SU-DHL-6 (cell line): ENCODE measurements around the gene DMD.

ENCODE experiments used
- H2AFZ ChIP-seq: fragments of 200-600 bp; sonication (generic); 2 replicates; pipeline ENCODE4 v1.6.1; 2014; ENCODE audit warnings: low read depth, mild to moderate bottlenecking, moderate library complexity, mixed read lengths, antibody characterized with exemption, low read length; ENCODE audit not compliant: severe bottlenecking
- H3F3A ChIP-seq: fragments of 200-600 bp; shearing (Covaris generic); 2 replicates; pipeline ENCODE4 v1.6.0; 2016; ENCODE audit warnings: antibody characterized with exemption, mild to moderate bottlenecking; ENCODE audit not compliant: insufficient read depth
- H3K27ac ChIP-seq: fragments of 200-600 bp; sonication (generic); 2 replicates; pipeline ENCODE4 v1.5.1; 2016; ENCODE audit warnings: low read depth, mild to moderate bottlenecking, low read length, moderate library complexity, mixed read lengths
- H3K27me3 ChIP-seq: fragments of 200-600 bp; sonication (generic), shearing (Covaris generic); 2 replicates; pipeline ENCODE4 v1.6.0; 2014; ENCODE audit warnings: mild to moderate bottlenecking, low read length
- H3K36me3 ChIP-seq: fragments of 200-600 bp; sonication (generic); 2 replicates; pipeline ENCODE4 v1.6.1; 2014; ENCODE audit warnings: mild to moderate bottlenecking, low read length, mixed read lengths
- H3K4me2 ChIP-seq: fragments of 300-600, 200-600 bp; shearing (Covaris generic), sonication (generic); 2 replicates; pipeline ENCODE4 v1.6.0; 2014; ENCODE audit warnings: low read length, low read depth, mild to moderate bottlenecking; ENCODE audit not compliant: poor library complexity, severe bottlenecking
- H3K4me3 ChIP-seq: fragments of 200-600 bp; sonication (generic); 2 replicates; pipeline ENCODE4 v1.5.1; 2014; ENCODE audit warnings: antibody characterized with exemption, low read length, mild to moderate bottlenecking, mixed read lengths; ENCODE audit not compliant: insufficient read depth, poor library complexity, severe bottlenecking
- H3K79me2 ChIP-seq: fragments of 200-600 bp; sonication (generic); 2 replicates; pipeline ENCODE4 v1.6.1; 2014; ENCODE audit warnings: mild to moderate bottlenecking, low read length, moderate library complexity; ENCODE audit not compliant: insufficient read depth
- H3K9ac ChIP-seq: fragments of 200-600 bp; sonication (generic); 2 replicates; pipeline ENCODE4 v1.7.0; 2014; ENCODE audit warnings: mild to moderate bottlenecking, low read length
- H3K9me2 ChIP-seq: fragments of 200-600 bp; sonication (generic); replicated peaks from 2 replicates; pipeline ENCODE4 v1.6.1; 2014; ENCODE audit warnings: low read length; ENCODE audit not compliant: insufficient read depth
- H3K9me3 ChIP-seq: fragments of 200-600 bp; sonication (generic); 2 replicates; pipeline ENCODE4 v1.6.1; 2014; ENCODE audit warnings: low read length, mixed read lengths; ENCODE audit not compliant: insufficient read depth
- H4K20me1 ChIP-seq: fragments of 200-600 bp; sonication (generic); 2 replicates; pipeline ENCODE4 v1.6.1; 2014; ENCODE audit warnings: low read depth, mild to moderate bottlenecking, antibody characterized with exemption, low read length, moderate library complexity, mixed read lengths
- EZH2phosphoT487 ChIP-seq: fragments of 200-600 bp; sonication (generic), shearing (Covaris generic); conservative IDR thresholded peaks from 2 replicates; pipeline ENCODE4 v1.6.1; 2018; ENCODE audit warnings: mild to moderate bottlenecking, antibody characterized with exemption, low read length, moderate library complexity, mixed read lengths
- TF ChIP-seq, protein P1 (sequence below): fragments of 200-600 bp; sonication (generic); IDR thresholded peaks from one replicate; pipeline ENCODE4 v1.5.1; 2017; ENCODE audit warnings: antibody characterized with exemption, mild to moderate bottlenecking, low read length, moderate library complexity; ENCODE audit not compliant: insufficient read depth, poor library complexity, severe bottlenecking

The DMD gene

DNA sequence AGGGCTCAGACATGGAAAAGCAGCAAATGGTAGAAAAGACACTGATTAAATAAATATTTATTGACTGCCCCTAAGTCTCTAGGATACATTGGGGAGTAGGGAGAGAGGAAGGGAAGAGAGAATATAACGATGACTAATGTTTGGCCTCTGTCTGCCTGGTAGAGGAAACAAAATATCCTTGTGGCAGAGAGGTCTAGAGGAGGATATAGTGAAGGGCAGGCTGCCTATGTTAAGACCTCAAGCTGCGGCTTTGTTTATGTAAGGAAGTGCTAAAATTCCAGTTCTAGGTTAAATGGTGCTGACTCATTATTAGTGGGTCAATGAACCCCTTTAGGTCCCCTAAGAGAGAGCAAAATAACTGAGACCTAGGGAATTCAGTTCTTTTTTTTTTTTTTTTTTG is 1712.2 kb downstream of the DMD start:
- H3K79me2 ChIP-seq: no peaks in the 10 kb centered on the region
- no peaks in the 10 kb centered on the region for H3K27me3 ChIP-seq
- no peak overlapping the region for H3K27ac ChIP-seq
- no peak overlapping the region for H3K4me3 ChIP-seq
- H3K9ac ChIP-seq: no peak overlapping the region
- H2AFZ ChIP-seq: no peak overlapping the region
- no peaks in the 10 kb centered on the region for H3K9me3 ChIP-seq
- H4K20me1 ChIP-seq: no peaks in the 10 kb centered on the region
- H3F3A ChIP-seq: no peaks in the 10 kb centered on the region
- H3K9me2 ChIP-seq: no peaks in the 10 kb centered on the region
- no peak overlapping the region for H3K4me2 ChIP-seq
- H3K36me3 ChIP-seq: no peaks in the 10 kb centered on the region
- TF ChIP-seq EZH2phosphoT487: no peak
- TF ChIP-seq, protein P1, sequence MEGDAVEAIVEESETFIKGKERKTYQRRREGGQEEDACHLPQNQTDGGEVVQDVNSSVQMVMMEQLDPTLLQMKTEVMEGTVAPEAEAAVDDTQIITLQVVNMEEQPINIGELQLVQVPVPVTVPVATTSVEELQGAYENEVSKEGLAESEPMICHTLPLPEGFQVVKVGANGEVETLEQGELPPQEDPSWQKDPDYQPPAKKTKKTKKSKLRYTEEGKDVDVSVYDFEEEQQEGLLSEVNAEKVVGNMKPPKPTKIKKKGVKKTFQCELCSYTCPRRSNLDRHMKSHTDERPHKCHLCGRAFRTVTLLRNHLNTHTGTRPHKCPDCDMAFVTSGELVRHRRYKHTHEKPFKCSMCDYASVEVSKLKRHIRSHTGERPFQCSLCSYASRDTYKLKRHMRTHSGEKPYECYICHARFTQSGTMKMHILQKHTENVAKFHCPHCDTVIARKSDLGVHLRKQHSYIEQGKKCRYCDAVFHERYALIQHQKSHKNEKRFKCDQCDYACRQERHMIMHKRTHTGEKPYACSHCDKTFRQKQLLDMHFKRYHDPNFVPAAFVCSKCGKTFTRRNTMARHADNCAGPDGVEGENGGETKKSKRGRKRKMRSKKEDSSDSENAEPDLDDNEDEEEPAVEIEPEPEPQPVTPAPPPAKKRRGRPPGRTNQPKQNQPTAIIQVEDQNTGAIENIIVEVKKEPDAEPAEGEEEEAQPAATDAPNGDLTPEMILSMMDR: no peak

DNA sequence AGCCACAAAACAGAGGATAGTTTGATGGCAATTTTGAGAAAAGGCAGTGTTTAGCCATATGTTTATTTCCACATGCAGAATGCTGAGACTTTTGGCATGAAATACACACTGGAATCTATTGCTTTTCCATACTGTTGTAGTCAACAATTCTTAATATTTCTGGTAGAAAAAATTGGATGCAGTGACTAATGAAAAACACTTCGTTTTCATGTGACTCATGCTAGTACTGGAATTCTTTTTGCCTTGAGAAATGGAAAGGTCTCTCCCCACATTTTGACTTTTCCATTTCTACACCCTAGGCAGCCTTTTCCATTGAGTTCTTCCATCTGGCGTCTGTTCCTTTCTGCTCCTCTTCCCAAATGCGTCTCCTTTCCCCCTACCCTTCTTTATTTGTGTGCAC is 1714.3 kb downstream of the DMD start:
- no peak overlapping the region for H3K4me3 ChIP-seq
- H3K4me2 ChIP-seq: no peak overlapping the region
- H3K9me2 ChIP-seq: no peaks in the 10 kb centered on the region
- H3F3A ChIP-seq: no peaks in the 10 kb centered on the region
- H3K27ac ChIP-seq: no peak overlapping the region
- no peak overlapping the region for H3K9ac ChIP-seq
- H2AFZ ChIP-seq: no peak overlapping the region
- H3K79me2 ChIP-seq: no peaks in the 10 kb centered on the region
- no peaks in the 10 kb centered on the region for H4K20me1 ChIP-seq
- TF ChIP-seq EZH2phosphoT487: no peak
- TF ChIP-seq, protein P1: no peak
- H3K9me3 ChIP-seq: no peaks in the 10 kb centered on the region
- no peaks in the 10 kb centered on the region for H3K27me3 ChIP-seq
- no peaks in the 10 kb centered on the region for H3K36me3 ChIP-seq

DNA sequence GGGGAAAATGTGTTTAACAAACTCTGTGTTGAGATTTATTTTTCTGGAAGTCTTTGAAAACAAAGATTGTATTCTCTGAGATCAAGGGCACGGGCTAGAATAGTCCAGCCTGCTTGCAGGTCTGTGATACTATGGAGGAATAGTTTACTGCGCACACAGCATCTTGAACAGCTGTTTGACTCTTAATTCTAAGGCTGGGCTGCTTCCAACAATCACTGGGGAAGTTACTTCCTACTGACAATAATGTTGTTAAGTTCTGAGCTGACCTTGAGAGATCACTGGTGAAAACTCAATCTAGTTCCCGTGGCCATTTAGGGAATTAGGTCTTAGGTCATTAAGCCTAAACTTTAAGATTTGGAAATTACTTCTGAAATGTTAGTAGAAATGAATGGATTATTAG is 1723.4 kb downstream of the DMD start:
- no peaks in the 10 kb centered on the region for H4K20me1 ChIP-seq
- no peaks in the 10 kb centered on the region for H3K79me2 ChIP-seq
- no peaks in the 10 kb centered on the region for H3K36me3 ChIP-seq
- H3K4me3 ChIP-seq: no peak overlapping the region
- H3F3A ChIP-seq: no peaks in the 10 kb centered on the region
- no peak overlapping the region for H3K4me2 ChIP-seq
- no peak overlapping the region for H3K27ac ChIP-seq
- no peaks in the 10 kb centered on the region for H3K9me2 ChIP-seq
- no peak overlapping the region for H3K9ac ChIP-seq
- TF ChIP-seq, protein P1: no peak
- no peak for TF ChIP-seq EZH2phosphoT487
- no peaks in the 10 kb centered on the region for H3K9me3 ChIP-seq
- H3K27me3 ChIP-seq: no peaks in the 10 kb centered on the region
- no peak overlapping the region for H2AFZ ChIP-seq
